Choroid plexus epithelial cell (primary cell): ENCODE measurements around the gene TMEM254.
A peak's percentile ranks its signal among the peaks of the same experiment; 100 is the strongest.

ENCODE experiments used
- DNase-seq: peaks from one replicate; pipeline ENCODE4 v3.0.0-alpha.2; 2010; ENCODE audit warnings: low read depth
- H3K4me3 ChIP-seq: 2 replicates; pipeline ENCODE4 v1.5.1; 2011; ENCODE audit warnings: low read depth, mild to moderate bottlenecking, control low read depth, low read length, moderate library complexity
- CTCF ChIP-seq: conservative IDR thresholded peaks from 2 replicates; pipeline ENCODE4 v1.5.1; 2011; ENCODE audit warnings: low read depth, mild to moderate bottlenecking, control low read depth, inconsistent platforms, low read length, moderate library complexity

Gene TMEM254

GRCh38 chr10:80100861-80101695 lies 22.6 kb downstream of the TMEM254 start:
- no peak overlapping the region for H3K4me3 ChIP-seq
- no peak for DNase-seq
- TF ChIP-seq CTCF, result no peak

- H3K4me3 ChIP-seq, result no peak overlapping the region
- peak; percentile 86 for DNase-seq
- TF ChIP-seq CTCF, result no peak
Measured at GRCh38 chr10:80104066-80104926, 25.8 kb downstream of the TMEM254 start.

- no peak overlapping the region for H3K4me3 ChIP-seq
- no peak for TF ChIP-seq CTCF
- no peak for DNase-seq
Measured at GRCh38 chr10:80108576-80109239, 30.2 kb downstream of the TMEM254 start.

GRCh38 chr10:80110986-80111385 lies 32.5 kb downstream of the TMEM254 start:
- DNase-seq, result no peak
- no peak for TF ChIP-seq CTCF
- no peak overlapping the region for H3K4me3 ChIP-seq

GRCh38 chr10:80118669-80119068 lies 40.2 kb downstream of the TMEM254 start:
- DNase-seq, result no peak
- no peak overlapping the region for H3K4me3 ChIP-seq
- TF ChIP-seq CTCF, result no peak

GRCh38 chr10:80122110-80122710 lies 43.7 kb downstream of the TMEM254 start:
- H3K4me3 ChIP-seq, result no peak overlapping the region
- no peak for TF ChIP-seq CTCF
- no peak for DNase-seq
